Osteoblast (primary cell): ENCODE measurements around the gene SRF. TPM values are rescaled to one million over a fixed set of nuclear protein-coding genes. Genes with fewer than 3 reads are reported as not detected.

Experiments
- DNase-seq: peaks from one replicate; pipeline ENCODE4 v3.0.0; 2011; ENCODE audit warnings: low spot score, mixed read lengths; ENCODE audit not compliant: insufficient read length; ENCODE audit errors: missing footprints
- H2AFZ ChIP-seq: 2 replicates; pipeline ENCODE4 v1.6.0; 2011; ENCODE audit warnings: mild to moderate bottlenecking, low read length
- H3K27ac ChIP-seq: 2 replicates; pipeline ENCODE4 v1.5.1; 2011; ENCODE audit warnings: mild to moderate bottlenecking, low read depth, low read length, moderate library complexity
- H3K27me3 ChIP-seq: 2 replicates; pipeline ENCODE4 v1.6.0; 2012; ENCODE audit warnings: mild to moderate bottlenecking, control low read depth, inconsistent platforms, low read length, moderate library complexity; ENCODE audit not compliant: insufficient read depth
- H3K36me3 ChIP-seq: 2 replicates; pipeline ENCODE4 v1.5.1; 2011; ENCODE audit warnings: mild to moderate bottlenecking, low read length, control low read depth, moderate library complexity; ENCODE audit not compliant: insufficient read depth
- H3K4me1 ChIP-seq: 2 replicates; pipeline ENCODE4 v1.5.1; 2011; ENCODE audit warnings: mild to moderate bottlenecking, low read length, control low read depth, moderate library complexity; ENCODE audit not compliant: insufficient read depth
- H3K4me2 ChIP-seq: 2 replicates; pipeline ENCODE4 v1.6.0; 2011; ENCODE audit warnings: mild to moderate bottlenecking, low read length; ENCODE audit not compliant: insufficient read depth
- H3K4me3 ChIP-seq: fragments of 200-600 bp; sonication (generic); 3 replicates; pipeline ENCODE4 v1.5.1; 2012; ENCODE audit warnings: mild to moderate bottlenecking, low read length, inconsistent platforms; ENCODE audit not compliant: insufficient read depth
- H3K79me2 ChIP-seq: 2 replicates; pipeline ENCODE4 v1.6.0; 2012; ENCODE audit warnings: mild to moderate bottlenecking, low read length, control low read depth, inconsistent platforms; ENCODE audit not compliant: insufficient read depth
- H3K9me3 ChIP-seq: 2 replicates; pipeline ENCODE4 v1.5.1; 2011; ENCODE audit warnings: low read depth, low read length, control low read depth
- H4K20me1 ChIP-seq: 2 replicates; pipeline ENCODE4 v1.6.0; 2012; ENCODE audit warnings: mild to moderate bottlenecking, low read length, control low read depth; ENCODE audit not compliant: insufficient read depth
- CTCF ChIP-seq: IDR thresholded peaks from 2 replicates; pipeline ENCODE4 v1.5.1; 2011; ENCODE audit warnings: mild to moderate bottlenecking, low read depth, low read length, moderate library complexity; ENCODE audit errors: extremely low read depth
- total RNA-seq: library from RNA; depleted of rRNA; stranded (reverse); fragments of >200 nt; gene quantifications from 2 replicates; pipeline ENCODE4 v1.2.3, GENCODE V29; 2012

The SRF gene
- total RNA-seq, 1 donor, result 20.6 TPM

- Histone ChIP-seq H3K4me3 (peak overlapping the region; percentile 86), H3K4me2 (peak overlapping the region; percentile 96), H4K20me1 (peaks cover 33% of the 10 kb centered on the region), H3K4me1 (peaks cover 36% of the 10 kb centered on the region), H3K79me2 (peaks cover 59% of the 10 kb centered on the region), H3K9me3 (no peaks in the 10 kb centered on the region), H3K36me3 (peaks cover 41% of the 10 kb centered on the region), H3K27me3 (no peaks in the 10 kb centered on the region), H3K27ac (peak overlapping the region; percentile 92), H2AFZ (peak overlapping the region; percentile 88)
- peak; percentile 13 for TF ChIP-seq CTCF
- DNase-seq, result peak; percentile 100
Observed at GRCh38 chr6:43174263-43175112, 3.4 kb downstream of the SRF start.

GRCh38 chr6:43175676-43176422 is 4.8 kb downstream of the SRF start:
- Histone ChIP-seq H3K27ac (peak overlapping the region; percentile 92), H3K27me3 (no peaks in the 10 kb centered on the region), H3K36me3 (peaks cover 44% of the 10 kb centered on the region), H3K4me1 (peaks cover 31% of the 10 kb centered on the region), H2AFZ (no peak overlapping the region), H3K79me2 (peaks cover 59% of the 10 kb centered on the region), H3K9me3 (no peaks in the 10 kb centered on the region), H4K20me1 (peaks cover 33% of the 10 kb centered on the region), H3K4me2 (no peak overlapping the region), H3K4me3 (no peak overlapping the region)
- DNase-seq, result no peak
- no peak for TF ChIP-seq CTCF

- Histone ChIP-seq H3K4me2 (no peak overlapping the region), H3K4me3 (no peak overlapping the region), H3K36me3 (peaks cover 45% of the 10 kb centered on the region), H4K20me1 (peaks cover 33% of the 10 kb centered on the region), H3K9me3 (no peaks in the 10 kb centered on the region), H2AFZ (no peak overlapping the region), H3K4me1 (peaks cover 36% of the 10 kb centered on the region), H3K27ac (peak overlapping the region; percentile 92), H3K79me2 (peaks cover 58% of the 10 kb centered on the region), H3K27me3 (no peaks in the 10 kb centered on the region)
- DNase-seq, result no peak
- no peak for TF ChIP-seq CTCF
Observed at GRCh38 chr6:43176423-43176786, 5.3 kb downstream of the SRF start.

GRCh38 chr6:43178150-43178549 is 7.1 kb downstream of the SRF start:
- no peak for TF ChIP-seq CTCF
- Histone ChIP-seq H3K4me1 (peaks cover 44% of the 10 kb centered on the region), H3K9me3 (no peaks in the 10 kb centered on the region), H2AFZ (no peak overlapping the region), H3K79me2 (peaks cover 51% of the 10 kb centered on the region), H3K36me3 (peaks cover 46% of the 10 kb centered on the region), H3K27me3 (no peaks in the 10 kb centered on the region), H4K20me1 (peaks cover 23% of the 10 kb centered on the region), H3K27ac (no peak overlapping the region), H3K4me3 (no peak overlapping the region), H3K4me2 (no peak overlapping the region)
- no peak for DNase-seq
